Small intestine (tissue), 7 donors: Measurements from ENCODE around the gene ANKRD39. TPM values are rescaled to one million over a fixed set of nuclear protein-coding genes. Genes with fewer than 3 reads are reported as not detected.

Experiments
- DNase-seq, 2 donors: peaks; one replicate each; pipeline versions ENCODE4 v3.0.0 to v3.0.0-alpha.2; 2013
- FAIRE-seq: peaks from 2 replicates; lab custom pipeline; 2012; peaks lifted over from hg19 to GRCh38; lab: Jason Lieb, UNC
- H3K27ac ChIP-seq, 3 donors: one replicate each; pipeline ENCODE4 v1.5.1; 2013; ENCODE audit warnings: low read length in 2 of 3, mild to moderate bottlenecking in 2 of 3, control low read depth in 1 of 3, inconsistent platforms in 1 of 3, low read depth in 1 of 3, moderate library complexity in 1 of 3
- H3K27me3 ChIP-seq, 3 donors: one replicate each; pipeline ENCODE4 v1.6.1; 2013; ENCODE audit warnings: low read length in 3 of 3, inconsistent platforms in 1 of 3; ENCODE audit not compliant: control insufficient read depth in 3 of 3, insufficient read depth in 3 of 3
- H3K36me3 ChIP-seq, 3 donors: one replicate each; pipeline ENCODE4 v1.6.1; 2013; ENCODE audit warnings: low read length in 3 of 3, inconsistent platforms in 1 of 3, low read depth in 1 of 3, mild to moderate bottlenecking in 1 of 3, moderate library complexity in 1 of 3; ENCODE audit not compliant: control insufficient read depth in 3 of 3, insufficient read depth in 2 of 3
- H3K4me1 ChIP-seq, 3 donors: one replicate each; pipeline ENCODE4 v1.6.1; 2013; ENCODE audit warnings: low read length in 2 of 3, inconsistent platforms in 1 of 3, low read depth in 1 of 3, mild to moderate bottlenecking in 1 of 3, moderate library complexity in 1 of 3; ENCODE audit not compliant: control insufficient read depth in 3 of 3, insufficient read depth in 2 of 3
- H3K4me3 ChIP-seq, 3 donors: one replicate each; pipeline ENCODE4 v1.5.1; 2013; ENCODE audit warnings: low read length in 3 of 3, control low read depth in 1 of 3, inconsistent platforms in 1 of 3, low read depth in 1 of 3, mild to moderate bottlenecking in 1 of 3, moderate library complexity in 1 of 3
- H3K9me3 ChIP-seq, 2 donors: one replicate each; pipeline ENCODE4 v1.6.1; 2013; ENCODE audit warnings: low read depth in 1 of 2, low read length in 1 of 2; ENCODE audit not compliant: control insufficient read depth in 2 of 2, insufficient read depth in 1 of 2
- WGBS, 3 donors: extraction: QIAGEN DNeasy Blood & Tissue Kit; methylation state at CpG; one replicate each; pipeline ENCODE4 v1.1.7; 2013; 5-methylcytosine and 5-hydroxymethylcytosine counted together
- polyA plus RNA-seq, 4 donors: library from polyadenylated mRNA; stranded (reverse) in 3 of 4; unstranded in 1 of 4; fragments of 200-250 nt in 3 of 4; fragments of 120-200 nt in 1 of 4; gene quantifications; one replicate each; pipeline versions ENCODE4 v1.2.1 to v1.2.3, GENCODE V29; 2013
- donor health status: healthy with polysubstance abuse.
- donor health status: control.
- donor health status: control.
- donor health status: Bipolar disorder and iron deficiency.
- donor health status: healthy.

ANKRD39 gene
- polyA plus RNA-seq, 4 donors = 9.3 to 23.0 (median 16.5) TPM

GRCh38 chr2:96826546-96827278 lies 31.1 kb downstream of the ANKRD39 start:
- Histone ChIP-seq H3K27ac (no peak overlapping the region), H3K4me3 (no peak overlapping the region), H3K4me1 (peaks cover 0 to 30% (median 0%) of the 10 kb centered on the region in 3 donors), H3K27me3 (no peaks in the 10 kb centered on the region), H3K36me3 (peaks cover 5 to 90% (median 18%) of the 10 kb centered on the region in 3 donors), H3K9me3 (no peaks in the 10 kb centered on the region)
- FAIRE-seq = no peak
- WGBS, 3 donors = 94 to 95% (median 94%) methylated on average over 21 to 22 of the region's 22 CpGs
- DNase-seq = no peak

GRCh38 chr2:96825057-96825456 lies 32.8 kb downstream of the ANKRD39 start:
- peaks cover 4 to 86% (median 15%) of the 10 kb centered on the region in 3 donors for H3K36me3 ChIP-seq
- DNase-seq (no peak), FAIRE-seq (no peak)
- 88 to 92% (median 90%) methylated on average over 14 of the region's 14 CpGs for WGBS, 3 donors
- H3K4me3 ChIP-seq = no peak overlapping the region
- peaks cover 3 to 44% (median 8%) of the 10 kb centered on the region in 3 donors for H3K4me1 ChIP-seq
- H3K27me3 ChIP-seq = no peaks in the 10 kb centered on the region
- no peak overlapping the region for H3K27ac ChIP-seq
- H3K9me3 ChIP-seq = no peaks in the 10 kb centered on the region

GRCh38 chr2:96824079-96824870 lies 33.5 kb downstream of the ANKRD39 start:
- H3K4me3 ChIP-seq = no peak overlapping the region
- H3K9me3 ChIP-seq = no peaks in the 10 kb centered on the region
- H3K36me3 ChIP-seq = peaks cover 4 to 85% (median 15%) of the 10 kb centered on the region in 3 donors
- DNase-seq (peak; percentile 48 to 50), FAIRE-seq (no peak)
- H3K4me1 ChIP-seq = peaks cover 7 to 52% (median 10%) of the 10 kb centered on the region in 3 donors
- 35 to 61% (median 53%) methylated on average over 6 of the region's 6 CpGs for WGBS, 3 donors
- H3K27me3 ChIP-seq = no peaks in the 10 kb centered on the region
- H3K27ac ChIP-seq = no peak overlapping the region

GRCh38 chr2:96823198-96823597 lies 34.6 kb downstream of the ANKRD39 start:
- Histone ChIP-seq H3K4me1 (peaks cover 14 to 59% (median 14%) of the 10 kb centered on the region in 3 donors), H3K4me3 (no peak overlapping the region), H3K36me3 (peaks cover 4 to 81% (median 10%) of the 10 kb centered on the region in 3 donors), H3K27ac (no peak overlapping the region), H3K27me3 (no peaks in the 10 kb centered on the region), H3K9me3 (no peaks in the 10 kb centered on the region)
- FAIRE-seq = no peak
- WGBS, 3 donors = 73 to 88% (median 83%) methylated on average over 11 of the region's 11 CpGs
- DNase-seq = no peak

- H3K9me3 ChIP-seq = no peaks in the 10 kb centered on the region
- peaks cover 14 to 59% (median 14%) of the 10 kb centered on the region in 3 donors for H3K4me1 ChIP-seq
- no peak for DNase-seq
- no peak overlapping the region for H3K4me3 ChIP-seq
- FAIRE-seq = no peak
- H3K36me3 ChIP-seq = peaks cover 4 to 77% (median 8%) of the 10 kb centered on the region in 3 donors
- no peaks in the 10 kb centered on the region for H3K27me3 ChIP-seq
- WGBS, 3 donors = 64 to 78% (median 67%) methylated on average over 4 of the region's 4 CpGs
- H3K27ac ChIP-seq = no peak overlapping the region
These were observed 35.0 kb downstream of the ANKRD39 start for GRCh38 chr2:96822786-96823185.

- peak overlapping the region in 2 of 3 donors; percentile 9 to 37 for H3K4me3 ChIP-seq
- WGBS, 3 donors = 21 to 58% (median 35%) methylated on average over 11 of the region's 11 CpGs
- H3K27me3 ChIP-seq = no peaks in the 10 kb centered on the region
- peaks cover 2 to 62% (median 4%) of the 10 kb centered on the region in 3 donors for H3K36me3 ChIP-seq
- H3K27ac ChIP-seq = peak overlapping the region; percentile 43 to 83 (median 78)
- no peaks in the 10 kb centered on the region for H3K9me3 ChIP-seq
- DNase-seq = peak; percentile 71 to 76
- no peak for FAIRE-seq
- peaks cover 14 to 59% (median 14%) of the 10 kb centered on the region in 3 donors for H3K4me1 ChIP-seq
These were observed 36.6 kb downstream of the ANKRD39 start for GRCh38 chr2:96821113-96821675.

GRCh38 chr2:96819876-96820511 lies 37.8 kb downstream of the ANKRD39 start:
- FAIRE-seq = no peak
- peaks cover 0 to 50% (median 0%) of the 10 kb centered on the region in 3 donors for H3K36me3 ChIP-seq
- 31 to 67% (median 57%) methylated on average over 12 of the region's 12 CpGs for WGBS, 3 donors
- no peaks in the 10 kb centered on the region for H3K27me3 ChIP-seq
- no peak for DNase-seq
- peak overlapping the region in 2 of 3 donors; percentile 9 to 37 for H3K4me3 ChIP-seq
- H3K9me3 ChIP-seq = no peaks in the 10 kb centered on the region
- peaks cover 14 to 63% (median 14%) of the 10 kb centered on the region in 3 donors for H3K4me1 ChIP-seq
- H3K27ac ChIP-seq = peak overlapping the region; percentile 43 to 83 (median 78)
